ENCODE measurements around the gene RBCK1.
A peak's percentile ranks its signal among the peaks of the same experiment; 100 is the strongest.

RBCK1 gene

DNA sequence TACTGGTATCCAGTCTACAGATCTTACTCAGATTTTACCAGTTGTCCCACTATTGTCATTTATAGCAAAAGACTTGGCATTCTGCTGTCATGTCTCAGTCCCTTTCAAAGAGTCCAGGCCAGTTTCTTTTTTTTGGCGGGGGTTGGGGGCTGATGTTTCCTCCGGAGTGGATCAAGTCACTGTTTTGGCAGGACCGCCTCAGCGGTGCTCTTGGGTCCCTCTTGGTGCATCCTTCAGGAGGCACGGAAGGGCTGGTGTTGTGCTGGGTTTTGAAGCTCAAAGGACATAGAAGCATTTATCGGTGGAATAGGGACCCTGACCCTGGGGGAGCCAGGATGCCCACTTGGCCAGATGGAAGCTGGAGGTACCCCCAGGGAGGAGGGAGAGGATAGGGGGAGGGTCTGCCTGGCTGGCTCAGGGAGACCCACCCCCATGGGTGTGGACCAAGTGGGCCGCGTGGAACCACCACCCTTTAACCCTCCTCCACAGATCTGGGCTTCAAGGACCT is 10.8 kb downstream of the RBCK1 start:
- no peak for DNase-seq

DNA sequence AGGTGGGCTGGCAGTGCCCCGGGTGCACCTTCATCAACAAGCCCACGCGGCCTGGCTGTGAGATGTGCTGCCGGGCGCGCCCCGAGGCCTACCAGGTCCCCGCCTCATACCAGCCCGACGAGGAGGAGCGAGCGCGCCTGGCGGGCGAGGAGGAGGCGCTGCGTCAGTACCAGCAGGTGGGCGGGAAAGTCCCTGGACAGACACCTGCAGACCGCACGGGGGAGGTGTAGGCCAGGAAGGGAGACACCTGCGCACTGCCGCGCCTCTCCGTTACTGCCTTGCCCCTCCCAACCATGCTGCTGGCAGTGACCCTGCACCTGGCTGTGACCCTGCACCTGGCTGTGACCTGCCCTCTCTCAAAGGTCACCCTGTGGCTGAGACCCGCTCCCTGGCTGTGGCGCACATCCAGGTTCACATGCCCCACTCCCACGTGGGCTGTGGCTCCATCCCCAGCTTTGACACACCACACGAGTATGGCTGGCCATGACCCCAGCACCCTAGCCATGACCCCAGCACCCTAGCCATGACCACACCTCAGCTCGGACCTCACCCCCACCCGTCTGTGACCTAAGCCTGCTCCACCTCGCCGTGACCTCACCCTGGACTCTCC is 11.6 kb downstream of the RBCK1 start:
- no peak for DNase-seq

DNA sequence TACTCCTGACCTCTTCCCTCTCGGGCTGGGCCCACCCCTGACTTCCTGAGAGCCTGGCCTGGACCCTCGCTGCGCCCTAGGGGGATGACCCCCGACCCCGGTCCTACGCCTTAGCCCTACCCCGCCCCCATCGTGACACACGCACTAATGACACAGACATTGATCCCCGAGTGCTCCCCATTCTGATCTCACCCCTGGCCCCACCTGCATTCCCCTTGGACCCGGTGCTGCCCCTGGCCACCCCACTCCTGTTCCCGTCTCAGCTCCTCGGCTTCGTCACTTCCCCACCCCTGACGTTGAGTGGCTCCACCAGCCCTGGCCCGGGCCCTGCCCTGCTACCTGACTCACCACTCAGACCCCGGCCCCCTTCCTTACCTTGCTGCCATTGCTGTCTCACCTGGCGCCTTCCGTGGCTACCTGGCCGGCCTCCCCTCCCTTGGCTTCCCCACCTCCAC is 12.1 kb downstream of the RBCK1 start:
- DNase-seq: no peak

DNA sequence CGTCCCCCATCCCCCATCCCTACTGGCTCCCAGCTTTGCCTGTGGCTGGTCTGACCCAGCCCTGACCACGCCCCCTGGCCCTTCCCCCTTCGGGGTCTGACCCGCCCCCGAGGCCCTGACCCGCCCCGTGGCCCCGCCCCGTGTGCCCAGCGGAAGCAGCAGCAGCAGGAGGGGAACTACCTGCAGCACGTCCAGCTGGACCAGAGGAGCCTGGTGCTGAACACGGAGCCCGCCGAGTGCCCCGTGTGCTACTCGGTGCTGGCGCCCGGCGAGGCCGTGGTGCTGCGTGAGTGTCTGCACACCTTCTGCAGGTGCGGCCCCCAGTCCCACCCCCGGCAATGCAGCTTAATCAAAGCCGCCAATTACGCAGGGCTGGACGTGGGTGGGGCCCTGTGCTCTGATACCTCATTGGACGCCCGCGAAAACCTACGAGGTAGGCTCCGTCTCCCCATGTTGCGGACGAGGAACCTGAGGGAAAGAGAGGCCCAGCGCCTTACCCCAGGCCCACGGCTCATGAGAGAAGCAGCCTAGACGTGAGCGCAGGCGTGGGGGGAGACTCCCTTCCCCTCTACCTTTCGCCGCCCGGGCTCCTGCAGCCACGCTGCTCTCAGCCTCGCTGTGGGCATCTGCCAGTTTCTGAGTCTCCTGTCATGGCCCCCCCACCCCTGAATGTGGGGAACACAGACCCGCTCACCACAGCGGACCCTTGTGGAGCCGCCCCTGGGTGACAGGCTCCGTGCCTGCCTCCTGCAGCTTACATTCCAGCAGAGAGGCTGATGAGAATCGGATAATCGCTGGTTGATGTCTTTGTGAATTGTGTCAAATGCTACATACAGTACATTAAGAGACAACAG is 12.8 kb downstream of the RBCK1 start:
- DNase-seq: no peak

DNA sequence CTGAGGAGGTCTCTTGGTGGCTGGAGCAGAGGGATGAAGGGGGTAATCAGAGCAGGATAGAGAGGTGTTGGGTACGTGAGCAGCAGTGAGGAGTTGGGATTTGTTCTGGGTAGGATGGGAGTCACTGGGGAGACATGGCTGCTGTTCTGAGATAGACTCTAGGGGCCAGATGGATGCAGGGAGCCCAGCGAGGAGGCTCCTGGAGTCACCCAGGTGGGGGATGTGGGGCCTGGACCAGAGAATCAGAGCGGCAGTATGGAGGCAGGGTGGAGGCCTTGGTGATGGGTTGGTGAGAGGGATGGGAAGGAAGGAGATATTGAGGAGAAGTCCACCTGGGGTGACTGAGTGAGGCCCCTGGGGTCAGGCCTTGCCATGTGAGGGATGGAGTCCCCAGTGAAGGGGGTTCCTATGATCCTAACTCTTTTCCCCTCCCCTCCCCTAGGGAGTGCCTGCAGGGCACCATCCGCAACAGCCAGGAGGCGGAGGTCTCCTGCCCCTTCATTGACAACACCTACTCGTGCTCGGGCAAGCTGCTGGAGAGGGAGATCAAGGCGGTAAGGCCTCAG is 13.7 kb downstream of the RBCK1 start:
- DNase-seq: no peak

DNA sequence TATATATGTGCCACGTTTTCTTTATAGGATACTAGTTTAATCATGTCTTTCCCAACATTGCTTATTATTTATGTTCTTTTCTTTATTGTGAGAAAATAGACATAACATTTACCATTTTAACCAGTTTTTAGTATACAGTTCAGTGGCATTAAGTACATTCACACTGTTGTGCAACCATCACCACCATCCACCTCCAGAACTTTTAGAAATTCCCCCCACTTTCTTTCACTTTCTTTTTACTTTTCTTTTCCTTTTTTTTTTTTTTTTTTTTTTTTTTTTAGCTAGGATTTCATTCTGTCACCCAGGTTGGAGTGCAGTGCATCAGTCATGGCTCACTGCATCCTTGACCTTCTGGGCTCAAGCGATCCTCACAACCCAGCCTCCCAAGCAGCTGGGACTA is 18.5 kb downstream of the RBCK1 start:
- no peak for DNase-seq

DNA sequence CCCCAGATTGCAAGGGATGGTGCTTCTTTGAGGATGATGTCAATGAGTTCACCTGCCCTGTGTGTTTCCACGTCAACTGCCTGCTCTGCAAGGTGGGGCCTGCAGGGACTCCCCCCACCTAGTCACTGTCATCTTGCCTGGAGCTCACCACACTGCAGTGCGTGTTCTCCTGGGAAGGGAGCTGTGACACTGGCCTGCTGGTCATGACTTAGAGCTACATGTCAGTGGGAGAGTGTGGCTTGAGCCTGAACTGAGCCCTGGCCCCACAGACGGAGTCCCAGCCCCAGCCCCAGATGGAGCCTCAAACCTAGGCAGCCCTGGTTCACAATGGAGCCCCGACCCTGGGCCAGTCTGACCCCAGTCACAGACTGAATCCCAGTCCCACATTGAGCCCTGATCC is 19.3 kb downstream of the RBCK1 start:
- DNase-seq: no peak

DNA sequence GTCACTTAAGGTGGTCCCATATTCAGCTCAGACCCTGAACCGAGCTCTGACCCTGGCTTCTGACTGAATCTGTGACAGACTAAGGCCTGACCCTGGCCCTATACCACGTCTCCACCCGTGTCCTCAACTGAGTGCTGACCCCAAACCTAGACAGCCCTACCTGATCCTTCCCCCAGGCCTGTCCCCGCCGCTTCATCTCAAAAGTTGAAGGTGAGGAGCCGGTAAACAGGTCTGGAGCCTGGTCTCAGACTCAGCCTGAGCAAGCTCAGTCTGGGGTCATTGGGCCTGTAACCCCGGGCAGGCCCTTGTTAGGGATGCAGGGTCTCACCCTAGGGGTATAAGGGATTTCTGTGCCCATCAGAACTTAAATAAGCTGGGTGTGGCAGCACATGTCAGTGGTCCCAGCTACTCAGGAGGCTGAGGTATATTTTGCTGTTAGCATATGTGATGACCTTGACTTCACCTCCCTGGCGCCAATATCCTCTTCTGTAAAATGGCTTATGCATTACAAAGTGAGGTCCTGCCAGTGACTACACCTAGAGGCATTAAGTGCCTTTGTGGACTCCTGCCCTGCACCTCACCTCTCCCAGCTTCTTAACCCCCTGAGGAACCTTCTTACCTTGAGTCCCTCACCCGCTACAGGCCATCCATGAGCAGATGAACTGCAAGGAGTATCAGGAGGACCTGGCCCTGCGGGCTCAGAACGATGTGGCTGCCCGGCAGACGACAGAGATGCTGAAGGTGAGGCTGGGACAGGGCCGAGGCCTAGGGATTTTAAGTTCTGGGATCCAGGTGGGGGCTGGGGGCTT is 20.0 kb downstream of the RBCK1 start:
- no peak for DNase-seq

DNA sequence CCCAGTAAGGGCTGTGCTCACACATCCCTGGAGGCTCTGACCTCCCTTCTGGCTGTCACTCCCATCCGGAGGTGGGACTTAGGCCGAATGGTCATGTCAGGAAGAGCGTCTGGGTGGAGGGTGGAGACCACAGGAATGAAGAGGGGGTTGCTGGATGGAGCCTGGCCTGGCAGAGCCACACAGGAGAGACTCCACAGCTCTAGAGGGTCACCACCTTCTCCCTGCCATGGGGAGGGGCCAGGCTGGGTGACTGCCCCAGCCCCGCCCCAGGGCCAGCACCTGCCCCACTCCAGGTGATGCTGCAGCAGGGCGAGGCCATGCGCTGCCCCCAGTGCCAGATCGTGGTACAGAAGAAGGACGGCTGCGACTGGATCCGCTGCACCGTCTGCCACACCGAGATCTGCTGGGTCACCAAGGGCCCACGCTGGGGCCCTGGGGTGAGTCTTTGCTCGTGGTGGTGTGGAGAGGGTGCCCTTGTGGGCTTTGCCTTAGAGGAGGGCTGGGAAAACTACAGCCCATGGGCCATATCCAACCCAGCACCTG is 20.6 kb downstream of the RBCK1 start:
- DNase-seq: no peak

DNA sequence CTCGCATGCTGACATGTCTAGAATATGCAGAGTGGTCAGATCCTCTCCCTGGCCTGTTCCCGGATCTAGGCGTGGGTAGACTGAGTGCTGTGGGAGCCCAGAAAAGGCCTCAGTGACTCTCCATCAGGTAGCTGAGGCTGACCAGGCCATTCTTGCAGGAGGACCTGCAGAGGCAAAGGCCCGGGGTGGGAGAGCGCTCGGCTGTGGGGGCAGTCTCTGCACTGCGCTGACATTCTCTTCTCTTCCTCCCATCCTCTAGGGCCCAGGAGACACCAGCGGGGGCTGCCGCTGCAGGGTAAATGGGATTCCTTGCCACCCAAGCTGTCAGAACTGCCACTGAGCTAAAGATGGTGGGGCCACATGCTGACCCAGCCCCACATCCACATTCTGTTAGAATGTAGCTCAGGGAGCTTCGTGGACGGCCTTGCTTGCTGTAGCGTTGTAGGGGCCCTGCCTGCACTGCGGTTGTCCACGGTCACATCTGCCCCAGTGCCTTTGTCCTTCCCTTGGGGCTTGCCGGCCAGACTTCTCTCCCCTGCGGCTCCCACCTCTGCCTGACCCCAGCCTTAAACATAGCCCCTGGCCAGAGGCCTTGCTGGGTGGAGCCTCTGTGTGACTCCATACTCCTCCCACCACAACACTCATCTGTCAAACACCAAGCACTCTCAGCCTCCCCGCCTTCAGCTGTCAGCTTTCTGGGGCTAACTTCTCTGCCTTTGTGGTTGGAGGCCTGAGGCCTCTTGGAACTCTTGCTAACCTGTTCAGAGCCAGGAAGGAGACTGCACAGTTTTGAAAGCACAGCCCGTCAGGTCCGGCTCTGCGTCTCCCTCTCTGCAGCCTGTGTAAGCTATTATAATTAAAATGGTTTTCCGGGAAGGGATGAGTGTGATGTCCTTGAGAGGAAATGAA is 22.2 kb downstream of the RBCK1 start:
- DNase-seq: no peak

DNA sequence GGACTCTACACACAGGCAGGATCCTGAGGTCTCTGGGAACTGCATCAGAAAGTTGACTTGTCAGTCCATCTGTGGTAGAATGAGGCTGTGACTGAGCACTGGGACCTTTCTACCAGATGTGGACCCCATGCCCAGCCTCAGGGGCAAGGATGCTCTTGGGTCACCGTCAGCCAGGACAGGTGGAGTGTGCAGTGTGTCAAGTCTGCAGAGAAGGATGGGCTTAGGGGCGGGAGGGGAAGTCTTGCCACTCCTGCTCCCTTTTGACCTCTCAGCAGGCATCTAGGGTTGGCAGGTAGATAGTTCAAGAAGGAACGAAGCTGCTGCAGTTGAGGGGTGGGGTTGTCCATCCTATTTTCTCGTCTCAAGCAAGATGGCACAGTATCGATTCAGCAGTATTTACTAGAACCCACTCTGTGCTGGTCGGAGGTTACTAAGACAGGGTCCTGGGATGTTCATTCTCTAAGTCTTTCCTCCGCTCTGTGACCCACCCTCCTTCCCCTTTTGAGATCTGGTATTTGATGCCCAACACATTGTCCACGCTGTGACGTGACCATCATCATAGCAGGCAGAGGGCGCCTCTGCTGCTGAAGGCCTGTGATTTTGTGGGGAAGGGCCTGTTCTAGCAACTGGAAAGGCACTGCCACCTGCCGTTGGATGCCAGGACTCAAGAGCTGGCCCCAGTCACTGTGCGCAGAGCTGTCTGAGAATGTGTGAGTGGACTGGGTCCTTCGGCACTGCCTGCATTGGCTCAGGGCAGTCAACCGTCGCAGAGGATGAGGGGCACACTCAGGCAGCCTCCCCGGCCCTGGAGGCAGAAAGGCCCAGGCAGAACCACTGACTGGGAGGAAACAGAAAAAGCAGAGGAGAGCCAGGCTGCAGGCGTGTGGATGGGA is 23.2 kb downstream of the RBCK1 start:
- peak in 13 of 14 donors; percentile 14 to 68 (median 42) for DNase-seq

DNA sequence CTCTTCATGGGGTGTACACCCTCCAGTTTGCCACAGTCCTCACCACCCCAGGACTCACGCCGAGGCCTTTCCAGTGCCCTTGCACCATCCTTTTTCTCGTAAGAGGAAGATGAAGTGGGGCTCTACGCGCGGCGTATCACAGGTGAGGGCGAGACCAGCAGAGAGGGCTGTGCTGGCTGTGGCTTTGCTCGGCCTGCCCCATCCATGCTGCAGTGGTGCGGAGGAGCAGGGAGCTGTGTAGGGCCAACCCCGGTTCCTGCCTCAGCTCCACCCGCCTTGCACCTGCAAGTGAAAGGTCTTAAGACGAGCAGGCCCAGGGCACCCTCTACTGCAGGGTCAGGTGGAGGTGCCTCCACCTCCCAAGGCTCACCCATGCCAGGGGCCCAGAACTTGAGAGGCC is 24.1 kb downstream of the RBCK1 start:
- DNase-seq: no peak

DNA sequence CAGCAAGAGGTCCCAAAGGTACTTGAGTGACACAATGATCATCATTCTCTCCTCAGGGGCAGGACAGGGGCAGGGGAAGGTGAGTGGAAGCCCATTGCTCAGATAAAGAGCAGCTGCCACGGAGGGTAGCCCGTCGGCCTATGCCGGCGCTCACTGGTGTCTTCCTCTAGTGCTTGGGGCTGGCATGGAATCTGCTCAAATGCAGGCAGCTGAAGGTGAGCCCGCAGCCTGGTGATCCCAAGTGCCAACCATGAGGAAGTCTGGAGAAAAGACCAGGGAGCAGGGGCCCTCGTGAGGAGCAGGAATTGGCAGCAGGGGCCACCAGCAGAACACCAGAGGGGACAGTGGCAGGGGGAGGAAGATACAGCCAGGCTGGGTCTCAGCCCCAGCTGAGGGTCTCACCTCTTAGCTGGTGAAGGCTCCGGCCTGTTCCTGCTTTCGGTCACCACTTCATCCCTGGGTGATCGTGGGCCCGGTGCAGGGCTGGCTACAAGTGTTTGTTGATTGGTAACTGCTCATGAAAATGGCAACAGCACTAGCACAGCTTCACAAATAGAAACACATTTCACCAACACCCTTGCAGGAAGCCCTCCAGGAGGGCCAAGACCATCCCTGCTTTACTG is 24.7 kb downstream of the RBCK1 start:
- no peak for DNase-seq

DNA sequence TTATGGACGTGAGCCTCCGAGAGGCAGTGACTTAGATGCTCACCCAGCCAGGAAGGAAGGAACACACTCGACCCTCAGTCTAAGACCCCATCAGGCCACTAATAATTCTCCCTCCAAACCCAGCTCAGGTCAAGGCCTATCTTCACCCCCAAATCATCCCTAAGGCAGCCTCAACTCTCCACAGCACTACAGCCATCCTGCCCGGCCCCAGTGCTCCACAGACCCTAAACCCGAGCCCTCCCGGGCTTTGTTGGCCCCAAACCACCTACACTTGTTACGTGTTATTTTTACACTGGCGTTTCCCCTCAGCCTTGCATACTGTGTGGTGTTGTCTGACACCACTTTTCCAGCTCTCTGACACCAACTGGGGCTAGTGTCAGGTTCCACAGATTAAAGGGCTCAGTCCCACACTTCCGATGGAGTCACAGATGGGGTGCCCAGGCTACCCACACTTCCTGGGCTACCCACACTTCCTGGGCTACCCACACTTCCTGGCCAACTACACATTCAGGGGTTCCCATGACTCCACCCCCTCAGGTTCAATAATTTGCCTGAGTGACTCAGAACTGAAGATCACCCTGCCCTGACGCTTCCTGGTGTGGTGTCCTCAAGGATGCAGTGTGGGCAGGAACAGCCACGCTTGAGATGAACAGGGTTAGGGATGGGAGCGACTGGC is 25.3 kb downstream of the RBCK1 start:
- no peak for DNase-seq

DNA sequence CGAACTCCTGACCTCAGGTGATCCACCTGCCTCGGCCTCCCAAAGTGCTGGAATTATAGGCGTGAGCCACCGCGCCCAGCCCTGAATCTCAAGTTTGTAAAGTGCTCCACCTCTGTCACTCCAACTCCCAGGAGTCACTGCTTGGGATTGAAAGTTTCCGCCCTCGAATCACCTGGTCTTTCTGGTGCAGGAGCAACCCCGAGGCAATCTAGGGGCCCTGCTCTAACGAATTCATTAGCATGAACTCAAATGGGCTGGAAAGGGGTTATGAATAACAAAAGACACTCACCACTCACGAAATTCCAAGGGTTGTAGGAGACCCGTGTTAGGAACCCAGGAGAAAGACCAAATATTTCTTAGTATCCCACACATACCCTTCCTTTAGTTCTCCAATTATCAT is 26.1 kb downstream of the RBCK1 start:
- no peak for DNase-seq

DNA sequence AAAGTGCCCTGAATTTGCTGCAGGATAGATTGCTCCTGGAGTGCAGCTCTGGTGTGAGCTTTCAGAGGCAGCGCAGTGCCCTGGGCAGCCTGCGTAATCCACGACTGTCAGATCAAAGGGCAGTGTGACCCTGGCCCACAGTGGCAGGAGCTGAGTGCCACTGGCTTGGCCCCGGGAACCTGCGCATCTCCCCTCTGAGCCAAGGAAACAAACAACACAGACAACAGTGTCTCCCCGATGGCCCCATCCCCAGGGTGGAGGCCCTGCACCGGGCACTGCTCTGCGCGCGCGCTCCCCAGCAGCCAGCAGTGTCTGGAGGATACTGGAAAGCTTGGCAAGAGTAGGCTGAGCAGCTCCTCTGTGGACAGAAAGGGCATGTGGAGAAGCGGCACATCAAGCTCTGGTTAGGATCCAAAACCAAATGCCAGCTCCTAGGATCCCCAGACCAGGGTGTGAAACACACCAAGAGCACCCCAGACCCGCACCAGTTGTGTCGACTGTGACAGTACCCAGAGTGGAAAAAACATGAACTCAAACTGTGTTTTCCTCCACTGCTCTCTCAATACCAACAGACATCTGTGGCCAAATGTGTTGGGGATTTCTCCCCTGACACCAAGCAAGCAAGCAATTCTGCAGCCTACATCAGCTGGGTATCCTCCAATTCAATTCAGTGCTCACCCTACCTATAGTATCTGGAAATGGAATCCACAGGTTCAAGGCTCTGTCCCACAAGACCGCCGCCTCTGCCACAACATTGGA is 26.7 kb downstream of the RBCK1 start:
- peak in 1 of 14 donors; percentile 4 for DNase-seq

DNA sequence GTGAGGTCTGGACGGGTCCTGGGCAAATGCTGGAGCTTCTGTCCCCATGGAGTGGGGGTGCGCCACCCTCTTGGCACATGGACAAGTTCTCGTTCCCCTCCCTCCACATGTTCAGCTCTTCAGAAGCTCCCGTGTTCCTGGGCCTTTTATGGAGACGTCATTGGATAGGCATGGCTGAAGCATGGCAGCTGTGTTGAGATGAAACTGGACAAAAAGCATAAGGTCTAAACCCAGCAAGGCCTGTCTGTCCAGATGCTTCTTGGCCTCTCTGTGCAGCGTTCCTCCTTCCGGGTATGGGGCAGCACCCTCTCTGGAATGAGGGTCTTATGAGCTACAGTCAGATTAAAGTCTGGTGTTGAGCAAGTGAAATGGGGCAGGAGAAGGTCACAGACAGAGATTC is 27.5 kb downstream of the RBCK1 start:
- no peak for DNase-seq

DNA sequence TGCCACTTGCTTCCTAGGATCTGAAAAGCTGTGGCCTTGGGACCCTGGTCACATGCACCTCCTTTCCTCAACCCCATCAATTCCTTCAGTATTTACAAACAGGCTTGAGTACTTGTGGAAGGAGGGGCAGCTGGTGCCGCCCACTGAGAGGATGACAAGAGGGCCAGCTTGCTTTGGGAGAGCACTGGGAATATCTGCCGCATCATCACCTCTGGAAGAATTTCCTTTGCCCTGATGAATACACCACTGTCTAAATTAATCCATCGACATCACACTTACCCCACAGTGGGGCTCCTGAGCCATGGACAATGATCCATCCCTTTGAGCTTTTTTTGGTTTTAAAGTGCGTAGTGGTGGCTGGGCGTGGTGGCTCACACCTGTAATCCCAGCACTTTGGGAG is 28.4 kb downstream of the RBCK1 start:
- no peak for DNase-seq
